Motor neuron (in vitro differentiated cells): ENCODE measurements around the gene QPCT. TPM values are rescaled to one million over a fixed set of nuclear protein-coding genes. Genes with fewer than 3 reads are reported as not detected.

Source experiments
- ATAC-seq, 8 experiments: fragments of 200-7000 bp; cut with Tn5 transposase; replicated peaks in 6 of 8; 2 replicates each; pipeline ENCODE4 v1.8.0; 2021; ENCODE audit warnings: mild to moderate bottlenecking in 8 of 8, moderate library complexity in 8 of 8
- H3K27ac ChIP-seq, 2 donors: fragments of 250-450 bp; sonication (Bioruptor Pico); 2 replicates each; pipeline ENCODE4 v1.9.0; 2021; ENCODE audit warnings: antibody characterized with exemption in 2 of 2, mild to moderate bottlenecking in 2 of 2, moderate library complexity in 1 of 2
- H3K4me1 ChIP-seq, 2 donors: fragments of 250-450 bp; sonication (Bioruptor Pico); replicated peaks in 1 of 2; 2 replicates each; pipeline ENCODE4 v1.6.1; 2021; ENCODE audit warnings: antibody characterized with exemption in 2 of 2, mild to moderate bottlenecking in 2 of 2, moderate library complexity in 1 of 2
- H3K4me3 ChIP-seq, 5 donors: fragments of 250-450 bp; sonication (Bioruptor Pico); 2 replicates each; pipeline ENCODE4 v1.9.0; 2021; ENCODE audit warnings: antibody characterized with exemption in 5 of 5, mild to moderate bottlenecking in 5 of 5, moderate library complexity in 4 of 5
- WGBS, 10 experiments: fragments of 450-650 bp; shearing (Covaris generic); methylation state at CpG; one replicate each; pipeline ENCODE4 v1.0.0; 2022; 5-methylcytosine and 5-hydroxymethylcytosine counted together
- in situ Hi-C, 9 experiments: fragments of 400-800 bp; cut with MboI; loops; one replicate each; pipeline ENCODE4 v1.15.0; 2021; ENCODE audit warnings: low sequenced_read_pairs in 9 of 9, low pct_unique_long_range_greater_than_20kb in 2 of 9; ENCODE audit not compliant: unreplicated experiment in 9 of 9
- total RNA-seq, 8 experiments: library from RNA; unstranded; fragments of 300-600 nt; gene quantifications; 2 replicates each; pipeline versions ENCODE4 v1.2.3 to v1.2.4, GENCODE V29; 2022

QPCT gene
- total RNA-seq, 8 experiments from 2014 or later: 0.42 to 35.4 (median 1.3) TPM

DNA sequence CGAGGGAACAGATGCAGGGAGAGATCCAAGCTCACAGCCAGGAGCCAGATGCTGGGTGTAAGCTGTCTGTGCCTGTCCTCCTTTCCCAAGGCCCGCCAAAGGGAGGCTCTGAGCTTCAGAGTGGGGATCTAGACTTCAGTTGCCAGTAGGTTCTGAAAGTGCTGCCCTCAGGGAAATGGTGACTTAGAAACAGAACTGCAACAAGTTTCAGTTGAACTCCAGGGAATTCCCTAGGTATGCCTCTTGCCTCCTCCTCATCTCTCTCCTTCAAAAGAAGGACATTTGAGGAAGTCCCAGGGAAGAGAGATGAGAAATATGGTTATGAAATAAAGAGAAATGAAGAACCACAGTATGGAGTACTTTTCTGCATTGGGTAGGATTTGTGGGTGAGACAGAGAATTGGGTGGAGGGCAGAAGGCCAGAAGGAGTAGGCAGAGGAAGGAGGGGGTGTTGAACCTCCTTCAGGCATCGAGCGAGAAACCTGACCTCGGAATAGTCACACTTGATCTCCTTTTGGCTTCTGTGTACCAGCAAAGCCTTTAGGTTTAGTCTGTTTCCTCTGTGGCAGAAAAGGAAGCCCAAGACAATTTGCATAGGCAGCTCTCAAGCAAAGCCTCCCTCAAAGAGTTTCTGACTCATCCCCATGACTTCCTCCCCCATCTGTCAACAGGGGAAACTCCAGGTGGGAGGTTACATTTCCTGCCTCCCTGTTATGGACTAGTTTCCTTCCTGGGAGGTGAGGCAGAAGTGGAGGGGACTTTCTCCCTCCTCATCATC lies 45.7 kb downstream of the QPCT start:
- WGBS, 10 experiments: 0 to 92% (median 38%) methylated on average over 1 to 5 of the region's 5 CpGs
- peak in 4 of 8 experiments; percentile 32 to 90 (median 84) for ATAC-seq
- in situ Hi-C loops: loop anchor here in 5 of 9 experiments (10.0 to 25.0 kb wide), 5 partner anchors 472 to 885 kb away; no protein-coding TSS in a partner anchor
- H3K4me3 ChIP-seq: no peak overlapping the region
- H3K4me1 ChIP-seq: peaks cover under 1 to 2% of the 10 kb centered on the region in 2 donors
- no peak overlapping the region for H3K27ac ChIP-seq

DNA sequence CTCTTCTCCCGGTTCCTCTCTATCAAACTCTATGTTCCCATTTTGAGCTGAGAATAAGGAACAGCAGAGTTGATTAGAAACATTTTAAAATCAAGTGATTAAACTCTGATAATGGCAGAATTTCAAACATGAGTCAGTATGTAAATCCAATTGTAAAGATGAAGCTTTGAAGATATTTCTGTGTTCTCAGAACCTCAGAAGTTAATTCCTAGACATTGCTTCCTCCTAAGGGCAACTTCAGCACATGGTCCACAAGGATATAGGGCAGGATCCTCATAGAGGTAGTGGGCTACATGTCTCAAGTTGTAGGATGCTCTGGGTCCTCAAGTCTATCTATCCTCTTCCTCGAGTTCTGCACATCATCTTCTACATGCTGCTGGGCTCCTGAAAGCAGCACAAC lies 46.3 kb downstream of the QPCT start:
- no peak overlapping the region for H3K4me3 ChIP-seq
- in situ Hi-C loops: loop anchor here in 5 of 9 experiments (10.0 to 25.0 kb wide), 5 partner anchors 472 to 884 kb away; no protein-coding TSS in a partner anchor
- ATAC-seq: peak in 2 of 8 experiments; percentile 14 to 17
- no peak overlapping the region for H3K27ac ChIP-seq
- whole genome bisulfite sequencing, 10 experiments: 13 to 100% (median 64%) methylated on average over 1 to 2 of the region's 2 CpGs; no CpG with 5 or more reads in 4 of the 10 experiments
- peaks cover 2% of the 10 kb centered on the region in 2 donors for H3K4me1 ChIP-seq

GRCh38 chr2:37391711-37392110 lies 47.3 kb downstream of the QPCT start:
- no peak for ATAC-seq
- H3K4me3 ChIP-seq: no peak overlapping the region
- peaks cover 2 to 7% of the 10 kb centered on the region in 2 donors for H3K4me1 ChIP-seq
- H3K27ac ChIP-seq: no peak overlapping the region
- in situ Hi-C loops: loop anchor here in 5 of 9 experiments (10.0 to 25.0 kb wide), 5 partner anchors 471 to 883 kb away; no protein-coding TSS in a partner anchor
- 93 to 100% (median 98%) methylated on average over 1 to 7 of the region's 8 CpGs; no CpG with 5 or more reads in 2 of the 10 experiments for WGBS, 10 experiments

DNA sequence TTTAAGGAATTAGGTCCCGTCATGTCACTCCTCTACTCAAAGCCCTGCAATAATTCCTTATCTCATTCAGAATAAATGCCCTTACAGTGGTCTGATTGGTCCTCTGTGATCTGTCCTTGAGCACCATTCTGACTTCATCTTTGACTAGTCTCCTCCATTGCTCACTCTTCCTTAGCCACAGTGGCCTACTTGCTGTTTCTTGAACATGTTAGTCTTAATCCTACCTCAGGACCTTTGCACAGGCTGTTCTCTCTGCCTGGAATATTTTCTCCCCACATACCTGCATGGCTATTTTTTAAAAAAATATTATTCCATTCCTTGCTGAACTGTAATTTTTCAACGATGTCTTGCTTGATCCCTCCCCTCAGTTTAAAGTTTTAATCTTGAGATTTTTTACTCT lies 48.0 kb downstream of the QPCT start:
- no peak for ATAC-seq
- in situ Hi-C loops: loop anchor here in 5 of 9 experiments (10.0 to 25.0 kb wide), 5 partner anchors 470 to 882 kb away; no protein-coding TSS in a partner anchor
- H3K27ac ChIP-seq: no peak overlapping the region
- 75 to 100% (median 100%) methylated on average over 1 to 2 of the region's 2 CpGs; no CpG with 5 or more reads in 1 of the 10 experiments for WGBS, 10 experiments
- no peak overlapping the region for H3K4me3 ChIP-seq
- peaks cover 2 to 5% of the 10 kb centered on the region in 2 donors for H3K4me1 ChIP-seq

DNA sequence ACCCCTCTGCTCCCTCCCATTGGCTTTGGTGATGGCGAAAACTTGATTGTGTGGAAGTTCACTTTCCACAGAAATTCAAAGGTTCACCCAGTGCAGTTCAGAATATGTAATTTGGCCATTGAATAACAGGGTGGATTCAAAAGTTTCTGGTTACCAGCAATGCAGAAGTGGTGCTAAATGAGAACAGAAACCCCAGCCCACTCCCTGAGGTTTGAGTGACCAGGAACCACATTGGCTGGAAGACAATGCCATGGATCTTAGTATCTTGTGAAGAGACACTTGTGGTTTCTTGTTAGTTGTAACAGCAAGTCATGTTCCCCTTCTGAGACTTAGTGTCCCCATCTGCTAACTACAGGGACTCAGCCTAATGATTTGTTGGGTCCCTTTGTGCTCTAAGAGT lies 49.8 kb downstream of the QPCT start:
- H3K27ac ChIP-seq: no peak overlapping the region
- H3K4me1 ChIP-seq: peaks cover 2 to 5% of the 10 kb centered on the region in 2 donors
- ATAC-seq: peak in 2 of 8 experiments; percentile 36 to 44
- in situ Hi-C loops: loop anchor here in 5 of 9 experiments (10.0 to 25.0 kb wide), 5 partner anchors 468 to 881 kb away; no protein-coding TSS in a partner anchor
- H3K4me3 ChIP-seq: no peak overlapping the region
- WGBS, 10 experiments: 29 to 100% (median 79%) methylated on average over 1 of the region's 1 CpG; no CpG with 5 or more reads in 6 of the 10 experiments

DNA sequence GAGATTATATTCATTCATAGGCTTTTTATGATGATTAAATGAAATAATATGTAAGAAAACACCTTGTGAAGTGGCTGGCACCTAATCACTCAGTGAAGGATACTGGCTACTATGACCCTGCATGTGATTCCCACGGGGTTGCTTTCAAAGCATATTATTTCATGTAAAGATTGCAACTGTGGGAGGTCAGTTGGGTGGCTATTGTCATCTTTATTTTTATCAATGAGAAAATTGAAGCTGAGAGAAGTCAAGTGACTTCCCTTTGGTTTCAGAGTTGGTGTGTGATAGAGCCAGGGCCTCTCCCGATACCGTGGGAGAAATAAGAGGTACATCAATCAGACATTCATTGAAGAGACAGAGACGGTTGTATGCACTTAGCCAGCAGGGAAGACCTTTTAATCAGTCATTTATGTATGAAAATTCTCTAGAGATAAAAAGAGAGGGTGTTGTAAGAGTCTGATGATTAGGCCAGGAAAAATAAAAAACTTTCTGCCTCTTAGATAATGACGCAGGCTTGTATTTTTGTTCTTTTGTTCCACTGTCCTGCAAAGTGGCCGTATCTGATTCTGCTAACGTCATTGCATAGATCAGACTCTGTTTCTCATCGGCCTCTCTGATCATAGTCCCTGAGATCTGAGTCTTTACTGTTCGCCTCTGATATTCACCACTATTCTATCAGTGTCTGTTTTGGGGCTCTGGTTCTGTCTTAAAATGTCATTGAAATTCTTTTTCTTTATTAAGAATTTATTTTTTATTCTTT lies 50.5 kb downstream of the QPCT start:
- H3K27ac ChIP-seq: no peak overlapping the region
- in situ Hi-C loops: loop anchor here in 5 of 9 experiments (10.0 to 25.0 kb wide), 5 partner anchors 467 to 880 kb away; no protein-coding TSS in a partner anchor
- peaks cover 2 to 5% of the 10 kb centered on the region in 2 donors for H3K4me1 ChIP-seq
- peak in 3 of 8 experiments; percentile 33 to 47 (median 47) for ATAC-seq
- no peak overlapping the region for H3K4me3 ChIP-seq
- 20 to 87% (median 54%) methylated on average over 1 to 8 of the region's 9 CpGs for WGBS, 10 experiments

DNA sequence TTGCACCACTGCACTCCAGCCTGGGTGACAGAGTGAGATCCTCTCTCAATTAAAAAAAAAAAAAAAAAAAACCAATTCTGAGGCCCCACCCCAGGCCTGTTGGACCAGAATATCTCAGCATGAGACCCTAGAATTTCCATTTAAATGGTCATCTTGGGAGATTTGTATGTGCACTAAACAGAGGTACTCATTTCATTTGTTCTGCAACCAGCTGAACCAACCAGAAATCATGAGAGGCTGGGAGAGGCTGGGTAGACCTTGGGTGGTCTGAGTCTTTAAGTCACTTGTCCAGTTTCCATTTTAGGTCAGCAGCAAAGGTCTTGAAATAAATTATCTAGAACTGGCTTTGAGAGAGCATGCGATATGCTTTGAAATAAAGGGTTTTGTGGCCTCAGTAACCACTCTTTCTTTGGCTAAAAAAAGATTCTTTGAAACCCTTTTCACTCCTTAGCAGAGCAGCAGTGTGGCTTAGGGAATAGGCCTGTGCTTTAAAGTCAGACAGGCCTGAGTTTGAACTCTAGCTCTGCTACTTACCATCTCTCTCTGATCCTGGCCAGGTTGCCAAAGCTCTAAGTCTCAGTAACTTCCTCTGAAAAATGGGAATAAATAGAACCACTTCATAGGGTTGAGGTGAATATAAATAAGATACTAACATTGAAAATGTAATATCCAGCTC lies 52.6 kb downstream of the QPCT start:
- no peak overlapping the region for H3K27ac ChIP-seq
- peak in 3 of 8 experiments; percentile 19 to 52 (median 24) for ATAC-seq
- in situ Hi-C loops: loop anchor here in 5 of 9 experiments (10.0 to 25.0 kb wide), 5 partner anchors 465 to 878 kb away; no protein-coding TSS in a partner anchor
- peaks cover 2 to 5% of the 10 kb centered on the region in 2 donors for H3K4me1 ChIP-seq
- H3K4me3 ChIP-seq: no peak overlapping the region
- WGBS, 10 experiments: 0 to 100% (median 25%) methylated on average over 1 of the region's 1 CpG; no CpG with 5 or more reads in 4 of the 10 experiments

DNA sequence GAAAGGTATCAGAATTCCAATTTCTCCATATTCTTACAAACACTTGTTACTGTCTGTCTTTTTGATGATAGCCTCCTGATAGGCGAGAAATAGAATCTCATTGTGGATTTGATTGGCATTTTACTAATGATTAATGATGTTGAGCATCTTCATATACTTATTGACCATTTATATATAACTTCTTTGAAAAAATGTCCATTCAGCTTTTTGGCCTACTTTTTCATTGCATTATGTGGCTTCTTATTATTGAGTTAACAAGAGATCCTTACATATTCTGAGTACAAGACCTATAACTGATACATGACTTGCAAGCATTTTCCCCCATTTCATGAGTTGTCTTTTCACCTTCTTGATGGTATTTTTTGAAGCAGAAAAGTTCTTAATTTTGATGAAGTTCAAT lies 54.6 kb downstream of the QPCT start:
- in situ Hi-C loops: loop anchor here in 5 of 9 experiments (10.0 to 25.0 kb wide), 5 partner anchors 463 to 876 kb away; no protein-coding TSS in a partner anchor
- H3K27ac ChIP-seq: no peak overlapping the region
- no peak overlapping the region for H3K4me3 ChIP-seq
- WGBS, 10 experiments: 70 to 100% (median 100%) methylated on average over 1 of the region's 1 CpG; no CpG with 5 or more reads in 1 of the 10 experiments
- no peak for ATAC-seq
- peaks cover 2 to 5% of the 10 kb centered on the region in 2 donors for H3K4me1 ChIP-seq

DNA sequence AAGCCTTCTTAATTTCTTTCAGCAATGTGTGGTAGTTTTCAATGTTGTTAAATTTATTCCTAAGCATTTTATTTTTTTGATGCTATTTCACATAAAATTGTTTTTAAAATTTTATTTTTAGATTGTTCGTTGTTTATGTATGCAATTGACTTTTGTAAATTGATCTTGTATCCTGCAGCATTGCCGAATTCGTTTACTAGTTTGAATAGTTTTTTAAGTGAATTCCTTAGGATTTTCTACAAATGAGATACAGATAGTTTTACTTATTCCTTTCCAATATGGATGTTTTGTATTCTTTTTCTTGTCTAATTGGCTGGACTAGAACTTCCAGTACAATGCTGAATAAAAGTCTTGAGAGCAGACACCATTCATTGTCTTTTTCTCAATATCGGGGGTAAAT lies 55.6 kb downstream of the QPCT start:
- in situ Hi-C loops: loop anchor here in 4 of 9 experiments (25.0 kb wide), 5 partner anchors 137 to 487 kb away; partner anchors contain the start of gene CDC42EP3 (in 1 of the 4)
- no peak overlapping the region for H3K4me3 ChIP-seq
- WGBS, 10 experiments: 72 to 98% (median 91%) methylated on average over 3 to 4 of the region's 4 CpGs
- H3K27ac ChIP-seq: no peak overlapping the region
- H3K4me1 ChIP-seq: peaks cover 2 to 5% of the 10 kb centered on the region in 2 donors
- no peak for ATAC-seq

- no peak for ATAC-seq
- H3K27ac ChIP-seq: no peak overlapping the region
- no peaks in the 10 kb centered on the region for H3K4me1 ChIP-seq
- no peak overlapping the region for H3K4me3 ChIP-seq
- in situ Hi-C loops: loop anchor here in 4 of 9 experiments (25.0 kb wide), 5 partner anchors 135 to 485 kb away; partner anchors contain the start of gene CDC42EP3 (in 1 of the 4)
- WGBS, 10 experiments: 88 to 100% (median 98%) methylated on average over 3 to 6 of the region's 6 CpGs
Measured at GRCh38 chr2:37402636-37403035, 58.2 kb downstream of the QPCT start.

GRCh38 chr2:37405781-37406180 lies 61.4 kb downstream of the QPCT start:
- in situ Hi-C loops: loop anchor here in 4 of 9 experiments (25.0 kb wide), 5 partner anchors 132 to 482 kb away; partner anchors contain the start of gene CDC42EP3 (in 1 of the 4)
- 55 to 100% (median 93%) methylated on average over 1 to 2 of the region's 2 CpGs for WGBS, 10 experiments
- H3K27ac ChIP-seq: no peak overlapping the region
- no peak for ATAC-seq
- H3K4me1 ChIP-seq: no peaks in the 10 kb centered on the region
- H3K4me3 ChIP-seq: no peak overlapping the region

DNA sequence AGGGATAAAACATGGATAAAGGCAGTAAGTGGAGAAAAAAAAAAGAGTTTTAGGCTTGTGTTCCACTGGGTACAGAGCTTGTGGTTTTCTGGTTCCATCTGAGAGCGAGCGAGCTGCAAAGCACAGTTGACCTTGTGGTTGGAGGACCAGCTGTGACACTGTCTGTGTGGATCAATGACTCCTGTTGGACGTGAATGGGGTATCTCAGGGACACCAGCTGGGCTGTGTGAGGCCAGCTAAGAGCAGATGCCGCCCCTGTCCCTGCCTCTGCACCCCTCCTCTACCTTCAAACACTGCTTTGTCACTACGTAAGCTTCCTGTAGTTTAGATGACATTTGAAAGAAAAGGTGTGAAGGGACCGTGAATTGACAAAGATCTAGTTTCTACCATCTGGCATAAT lies 67.8 kb downstream of the QPCT start:
- ATAC-seq: no peak
- in situ Hi-C loops: loop anchor here in 4 of 9 experiments (10.0 to 25.0 kb wide), 7 partner anchors 125 to 475 kb away; partner anchors contain the start of gene CDC42EP3 (in 1 of the 4)
- Histone ChIP-seq H3K4me1 (peaks cover 3% of the 10 kb centered on the region in 2 donors), H3K27ac (no peak overlapping the region), H3K4me3 (no peak overlapping the region)
- WGBS, 10 experiments: 58 to 100% (median 74%) methylated on average over 2 to 6 of the region's 6 CpGs; no CpG with 5 or more reads in 2 of the 10 experiments
